GM21360 (cell line): ENCODE measurements around the gene PTGER4.
"Not testable (repeated sequence)": the region's sequence is repeated elsewhere in the genome, so short reads cannot be mapped to it uniquely, and the experiment has no call there.

Source experiments
- ATAC-seq: cut with Tn5 transposase; IDR thresholded peaks from one replicate; pipeline ENCODE4 v1.9.1; 2021; ENCODE audit warnings: mild to moderate bottlenecking, moderate library complexity; ENCODE audit not compliant: unreplicated experiment

The PTGER4 gene

DNA sequence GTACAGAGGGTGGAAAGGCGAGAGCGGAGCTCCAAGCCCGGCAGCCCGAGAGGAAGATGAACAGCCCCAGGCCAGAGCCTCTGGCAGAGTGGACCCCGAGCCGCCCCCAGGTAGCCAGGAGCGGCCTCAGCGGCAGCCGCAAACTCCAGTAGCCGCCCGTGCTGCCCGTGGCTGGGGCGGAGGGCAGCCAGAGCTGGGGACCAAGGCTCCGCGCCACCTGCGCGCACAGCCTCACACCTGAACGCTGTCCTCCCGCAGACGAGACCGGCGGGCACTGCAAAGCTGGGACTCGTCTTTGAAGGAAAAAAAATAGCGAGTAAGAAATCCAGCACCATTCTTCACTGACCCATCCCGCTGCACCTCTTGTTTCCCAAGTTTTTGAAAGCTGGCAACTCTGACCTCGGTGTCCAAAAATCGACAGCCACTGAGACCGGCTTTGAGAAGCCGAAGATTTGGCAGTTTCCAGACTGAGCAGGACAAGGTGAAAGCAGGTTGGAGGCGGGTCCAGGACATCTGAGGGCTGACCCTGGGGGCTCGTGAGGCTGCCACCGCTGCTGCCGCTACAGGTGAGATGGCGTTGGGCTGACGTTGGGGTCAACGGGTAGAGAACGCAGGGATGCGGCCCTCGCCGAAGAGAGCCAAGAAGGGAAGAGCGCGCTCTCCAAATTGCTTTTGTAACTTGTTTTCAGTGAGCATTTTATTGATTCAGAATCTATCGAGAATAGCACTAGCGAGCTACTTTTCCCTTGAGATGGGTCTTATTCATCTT, at the start of gene PTGER4:
Gene PTGER4 (plus strand): TSS at position 3 of the 769 bp plus-strand sequence. CDS start 1,079 bp downstream, outside the sequence.
- peak; percentile 25 for ATAC-seq

GRCh38 chr5:40630126-40630525, 49.6 kb upstream of the PTGER4 start:
- ATAC-seq, result no peak

DNA sequence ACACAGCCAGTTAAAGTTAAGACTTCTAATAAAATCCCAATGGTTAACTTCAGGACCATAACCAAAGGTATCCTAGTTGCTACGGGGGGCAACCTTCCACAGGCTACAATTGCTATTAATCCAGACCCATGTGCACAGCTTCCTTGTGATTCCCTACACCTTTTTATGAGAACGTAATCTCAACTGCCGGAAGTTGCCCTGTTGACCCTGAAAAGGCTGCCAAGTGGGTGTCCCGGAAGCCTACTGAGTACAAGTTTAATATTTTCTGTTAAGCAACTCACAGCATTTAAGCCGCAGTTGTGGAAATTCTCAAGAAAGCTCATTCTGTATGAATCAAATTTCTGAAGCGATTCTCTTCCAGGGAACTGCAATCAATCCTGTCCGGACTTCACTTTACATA, 48.5 kb upstream of the PTGER4 start:
- ATAC-seq, result no peak

DNA sequence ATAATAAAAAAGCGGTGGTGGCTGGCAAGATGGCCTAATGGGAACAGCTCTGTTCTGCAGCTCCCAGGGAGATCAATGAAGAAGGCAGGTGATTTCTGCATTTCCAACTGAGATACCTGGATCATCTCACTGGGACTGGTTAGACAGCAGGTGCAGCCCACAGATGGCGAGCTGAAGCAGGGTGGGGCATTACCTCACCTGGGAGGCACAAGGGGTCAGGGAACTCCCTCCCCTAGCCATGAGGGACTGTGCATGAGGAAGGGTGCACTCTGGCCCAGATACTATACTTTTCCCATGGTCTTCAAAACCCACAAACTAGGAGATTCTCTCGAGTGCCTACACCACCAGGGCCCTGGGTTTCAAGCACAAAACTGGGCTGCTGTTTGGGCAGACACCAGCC, 45.6 kb upstream of the PTGER4 start:
- ATAC-seq, result no peak

- ATAC-seq, result no peak
Measured at GRCh38 chr5:40634593-40634992, 45.1 kb upstream of the PTGER4 start.

DNA sequence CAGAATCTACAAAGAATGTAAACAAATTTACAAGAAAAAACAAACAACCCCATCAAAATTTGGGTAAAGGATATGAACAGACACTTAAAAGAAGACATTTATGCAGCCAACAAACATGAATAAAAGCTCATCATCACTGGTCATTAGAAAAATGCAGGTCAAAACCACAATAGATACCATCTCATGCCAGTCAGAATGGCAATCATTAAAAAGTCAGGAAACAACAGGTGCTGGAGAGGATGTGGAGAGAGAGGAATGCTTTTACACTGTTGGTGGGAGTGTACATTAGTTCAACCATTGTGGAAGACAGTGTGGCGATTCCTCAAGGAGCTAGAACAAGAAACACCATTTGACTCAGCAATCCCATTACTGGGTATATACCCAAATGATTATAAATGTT, 40.2 kb upstream of the PTGER4 start:
- ATAC-seq, result not testable (repeated sequence)

GRCh38 chr5:40646266-40646665, 33.4 kb upstream of the PTGER4 start:
- ATAC-seq, result no peak

GRCh38 chr5:40648150-40648549, 31.6 kb upstream of the PTGER4 start:
- no peak for ATAC-seq

DNA sequence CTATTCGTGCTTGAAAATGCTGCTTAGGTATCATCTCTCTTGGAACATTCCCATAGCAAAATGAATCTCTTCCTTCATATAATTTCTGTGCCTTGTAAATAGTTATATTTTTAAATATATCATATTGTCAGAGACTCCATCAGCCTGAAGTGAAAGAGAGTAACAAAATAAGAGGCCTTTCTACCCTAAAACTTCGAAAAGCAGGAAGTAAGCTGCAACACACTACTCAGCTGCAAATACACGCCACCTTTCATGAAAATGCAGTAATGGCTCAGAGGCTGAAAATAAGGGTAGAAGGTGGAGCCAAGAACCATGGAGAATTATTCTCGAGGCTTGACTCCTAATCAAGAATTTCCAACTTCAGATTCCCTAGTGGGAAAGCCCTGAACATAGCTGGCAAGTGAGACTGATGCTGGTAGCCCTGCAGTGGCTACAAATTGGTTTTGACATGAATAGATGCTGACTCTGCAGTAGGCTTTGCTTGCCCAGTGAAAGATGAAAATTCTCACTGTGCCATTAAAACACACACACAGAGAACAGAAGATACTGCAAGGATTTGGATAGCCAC, 30.2 kb upstream of the PTGER4 start:
- no peak for ATAC-seq

GRCh38 chr5:40651201-40651600, 28.5 kb upstream of the PTGER4 start:
- no peak for ATAC-seq

- ATAC-seq, result no peak
Measured at GRCh38 chr5:40652441-40653220, 27.1 kb upstream of the PTGER4 start.

- ATAC-seq, result no peak
Measured at GRCh38 chr5:40653221-40654022, 26.3 kb upstream of the PTGER4 start.

DNA sequence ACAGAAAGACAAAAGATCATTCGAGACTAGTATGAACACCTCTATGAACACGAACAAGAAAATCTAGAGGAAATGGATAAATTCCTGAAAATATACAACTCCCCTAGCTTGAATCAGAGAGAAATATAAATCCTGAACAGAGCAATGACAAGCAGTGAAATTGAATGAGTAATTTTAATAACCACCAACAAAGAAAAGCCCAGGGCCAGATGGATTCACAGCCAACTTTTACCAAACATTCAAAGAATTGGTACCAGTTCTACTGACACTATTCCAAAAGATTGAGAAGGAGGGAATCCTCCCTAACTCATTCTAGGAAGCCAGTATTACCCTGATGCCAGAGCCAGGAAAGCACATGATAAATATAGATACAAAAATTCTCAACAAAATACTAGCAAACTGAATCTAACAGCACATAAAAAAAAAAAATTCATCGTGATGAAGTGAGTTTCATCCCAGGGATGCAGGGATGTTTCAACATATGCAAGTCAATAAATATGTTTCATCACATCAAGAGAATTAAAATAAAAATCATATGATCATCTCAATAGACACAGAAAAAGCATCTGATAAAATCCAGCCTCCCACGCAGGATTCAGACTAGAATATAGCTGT, 25.2 kb upstream of the PTGER4 start:
- no peak for ATAC-seq

DNA sequence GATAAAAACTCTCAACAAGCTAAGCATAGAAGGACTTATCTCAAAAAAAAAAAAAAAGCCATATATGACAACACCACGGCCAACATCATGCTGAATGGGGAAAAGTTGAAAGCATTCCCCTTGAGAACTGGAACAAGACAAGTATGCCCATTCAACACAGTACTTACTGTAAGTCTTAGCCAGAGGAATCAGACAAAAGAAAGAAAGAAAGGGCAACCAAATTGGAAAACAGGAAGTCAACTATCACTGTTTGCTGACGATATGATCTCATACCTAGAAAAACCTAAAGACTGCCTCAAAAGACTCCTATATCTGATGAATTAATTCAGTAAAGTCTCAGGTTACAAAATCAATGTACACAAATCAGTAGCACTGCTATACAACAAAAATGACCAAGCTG, 24.6 kb upstream of the PTGER4 start:
- no peak for ATAC-seq

GRCh38 chr5:40656091-40656490, 23.6 kb upstream of the PTGER4 start:
- ATAC-seq, result not testable (repeated sequence)

- no peak for ATAC-seq
Measured at GRCh38 chr5:40656766-40657165, 22.9 kb upstream of the PTGER4 start.

DNA sequence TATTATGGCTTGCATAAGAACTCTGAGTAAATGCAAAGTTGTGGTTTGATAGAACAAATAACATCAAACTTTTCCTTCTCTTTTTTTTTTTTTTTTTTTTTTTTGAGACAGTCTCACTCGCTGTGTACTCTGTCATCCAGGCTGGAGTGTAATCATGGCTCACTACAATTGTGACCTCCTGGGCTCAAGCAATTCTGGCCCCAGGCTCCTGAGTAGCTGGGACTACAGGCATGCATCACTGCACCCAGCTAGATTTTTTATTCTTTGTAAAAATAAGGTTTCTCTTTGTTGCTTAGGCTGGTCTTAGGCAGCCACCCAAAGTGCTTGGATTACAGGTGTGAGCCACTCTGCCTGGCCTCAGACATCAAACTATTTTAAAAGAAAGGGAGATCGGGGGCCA, 19.0 kb upstream of the PTGER4 start:
- ATAC-seq, result no peak

GRCh38 chr5:40665635-40666298, 13.9 kb upstream of the PTGER4 start:
- no peak for ATAC-seq

DNA sequence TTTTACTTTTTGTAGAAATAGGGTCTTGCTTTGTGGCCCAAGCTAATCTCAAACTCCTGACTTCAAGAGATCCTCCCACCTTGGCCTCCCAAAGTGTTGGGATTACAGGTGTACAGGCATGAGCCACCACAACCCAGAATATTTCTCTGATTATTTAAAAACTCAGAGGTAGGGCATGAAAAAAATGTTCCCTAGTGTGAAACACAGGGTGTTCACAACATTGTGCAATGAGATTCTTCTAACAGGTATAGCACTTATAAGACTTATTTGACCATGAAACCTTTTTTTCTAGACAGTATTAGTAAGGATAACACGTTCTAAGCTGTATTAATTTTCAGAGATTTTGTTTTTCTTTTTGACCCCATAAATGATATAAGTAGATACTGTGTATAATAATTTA, 13.1 kb upstream of the PTGER4 start:
- ATAC-seq, result no peak

DNA sequence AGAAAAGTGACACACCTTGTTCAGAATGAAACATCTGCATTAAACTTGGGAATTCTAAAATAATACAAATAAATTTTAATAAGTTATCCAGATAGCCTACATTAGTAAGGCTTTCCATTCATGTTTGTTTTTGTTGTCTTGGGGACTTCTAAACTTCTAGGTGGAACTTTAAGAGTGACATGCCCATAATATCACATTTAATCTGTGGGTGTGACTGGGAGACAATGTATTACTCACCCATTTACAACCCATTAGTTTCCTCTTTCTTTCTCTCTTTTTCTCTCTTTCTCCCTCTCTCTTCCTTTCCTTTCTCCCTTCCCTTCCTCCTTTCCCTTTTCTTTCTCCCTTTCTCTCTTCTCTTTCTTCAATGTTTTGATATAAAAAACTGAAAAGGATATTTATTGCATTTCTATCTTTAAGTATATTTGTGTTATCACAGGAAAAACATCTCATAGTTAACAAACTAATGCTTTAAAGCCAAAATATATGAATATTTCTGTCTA, 12.5 kb upstream of the PTGER4 start:
- ATAC-seq, result no peak
